GM21423 (cell line): ENCODE results near the gene TRIM62.
"Not testable (repeated sequence)": the region's sequence is repeated elsewhere in the genome, so short reads cannot be mapped to it uniquely, and the experiment has no call there.

Experiments used
- ATAC-seq: cut with Tn5 transposase; IDR thresholded peaks from one replicate; pipeline ENCODE4 v1.9.1; 2021; ENCODE audit warnings: mild to moderate bottlenecking, moderate library complexity; ENCODE audit not compliant: unreplicated experiment

Gene TRIM62

GRCh38 chr1:33140153-33141149 lies 41.4 kb downstream of the TRIM62 start:
- no peak for ATAC-seq

GRCh38 chr1:33137800-33138199 lies 44.0 kb downstream of the TRIM62 start:
- no peak for ATAC-seq

- ATAC-seq, result not testable (repeated sequence)
Observed at GRCh38 chr1:33136041-33136440, 45.8 kb downstream of the TRIM62 start.

- ATAC-seq, result no peak
Observed at GRCh38 chr1:33133478-33134105, 48.3 kb downstream of the TRIM62 start.

- no peak for ATAC-seq
Observed at GRCh38 chr1:33132549-33132948, 49.3 kb downstream of the TRIM62 start.

GRCh38 chr1:33131191-33131590 lies 50.7 kb downstream of the TRIM62 start:
- no peak for ATAC-seq

GRCh38 chr1:33130297-33130696 lies 51.5 kb downstream of the TRIM62 start:
- ATAC-seq, result no peak

- ATAC-seq, result no peak
Observed at GRCh38 chr1:33128781-33129180, 53.1 kb downstream of the TRIM62 start.

- ATAC-seq, result peak; percentile 94
Observed at GRCh38 chr1:33127001-33127823, 54.6 kb downstream of the TRIM62 start.

- no peak for ATAC-seq
Observed at GRCh38 chr1:33126411-33127000, 55.3 kb downstream of the TRIM62 start.

- ATAC-seq, result not testable (repeated sequence)
Observed at GRCh38 chr1:33124647-33125046, 57.2 kb downstream of the TRIM62 start.

GRCh38 chr1:33123266-33123665 lies 58.6 kb downstream of the TRIM62 start:
- ATAC-seq, result no peak

- no peak for ATAC-seq
Observed at GRCh38 chr1:33122483-33123178, 59.2 kb downstream of the TRIM62 start.

- no peak for ATAC-seq
Observed at GRCh38 chr1:33121728-33122127, 60.1 kb downstream of the TRIM62 start.

- no peak for ATAC-seq
Observed at GRCh38 chr1:33120436-33121231, 61.2 kb downstream of the TRIM62 start.

GRCh38 chr1:33119532-33120217 lies 62.2 kb downstream of the TRIM62 start:
- no peak for ATAC-seq

- no peak for ATAC-seq
Observed at GRCh38 chr1:33119050-33119449, 62.8 kb downstream of the TRIM62 start.

- no peak for ATAC-seq
Observed at GRCh38 chr1:33118274-33118673, 63.6 kb downstream of the TRIM62 start.
